ENCODE data around the gene IRF3.
"Not testable (repeated sequence)": the region's sequence is repeated elsewhere in the genome, so short reads cannot be mapped to it uniquely, and the experiment has no call there.

The IRF3 gene

DNA sequence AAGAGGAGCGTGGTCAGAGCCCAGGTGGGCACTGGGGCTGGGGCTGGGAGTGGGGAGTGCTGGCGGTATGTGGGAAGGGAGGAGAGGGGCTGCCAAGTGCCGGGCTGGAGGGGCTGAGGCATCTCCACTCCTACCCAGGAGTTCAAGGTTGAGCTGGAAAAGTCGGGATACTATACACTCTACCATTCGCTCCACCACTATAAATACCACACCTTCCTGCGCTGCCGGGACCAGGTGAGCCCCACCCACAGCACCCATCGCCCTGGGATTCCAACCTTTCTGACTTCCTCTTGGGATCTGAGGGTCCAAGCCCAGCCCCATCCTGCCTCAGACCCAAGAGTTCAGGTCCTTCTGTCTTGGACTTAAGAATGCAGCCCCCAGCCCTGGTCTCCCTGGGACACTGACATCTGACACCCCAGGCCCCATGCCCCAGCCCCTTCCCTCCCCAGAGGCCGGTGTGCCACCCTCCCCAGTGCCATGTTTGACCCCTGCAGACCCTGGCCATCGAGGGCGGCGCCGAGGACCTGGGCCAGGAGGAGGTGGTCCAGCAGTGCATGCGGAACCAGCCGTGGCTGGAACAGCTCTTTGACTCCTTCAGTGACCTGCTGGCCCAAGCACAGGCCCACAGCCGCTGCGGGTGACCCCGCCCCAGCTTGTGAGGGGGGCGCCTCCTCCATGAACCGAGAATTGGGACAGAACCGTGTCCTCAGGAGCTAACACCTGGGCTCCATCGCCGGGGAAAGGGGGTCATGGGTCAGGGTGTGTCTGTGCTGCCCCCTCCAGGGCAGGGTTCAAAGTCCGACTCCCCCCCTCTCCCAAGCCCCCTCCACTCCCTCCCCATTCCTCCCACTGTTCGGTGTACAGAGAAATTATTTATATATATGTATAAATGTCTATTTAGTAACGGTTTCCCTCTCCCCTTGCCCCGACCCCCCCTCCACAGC is 40.4 kb downstream of the IRF3 start:
- DNase-seq = no peak
- Histone ChIP-seq H3K36me3 (peaks cover 17% of the 10 kb centered on the region), H3K9me3 (no peaks in the 10 kb centered on the region), H3K4me1 (no peaks in the 10 kb centered on the region), H3K4me3 (ENCODE audit: low read depth, low read length) (no peak overlapping the region), H3K27me3 (no peaks in the 10 kb centered on the region)
- TF ChIP-seq, protein P1, sequence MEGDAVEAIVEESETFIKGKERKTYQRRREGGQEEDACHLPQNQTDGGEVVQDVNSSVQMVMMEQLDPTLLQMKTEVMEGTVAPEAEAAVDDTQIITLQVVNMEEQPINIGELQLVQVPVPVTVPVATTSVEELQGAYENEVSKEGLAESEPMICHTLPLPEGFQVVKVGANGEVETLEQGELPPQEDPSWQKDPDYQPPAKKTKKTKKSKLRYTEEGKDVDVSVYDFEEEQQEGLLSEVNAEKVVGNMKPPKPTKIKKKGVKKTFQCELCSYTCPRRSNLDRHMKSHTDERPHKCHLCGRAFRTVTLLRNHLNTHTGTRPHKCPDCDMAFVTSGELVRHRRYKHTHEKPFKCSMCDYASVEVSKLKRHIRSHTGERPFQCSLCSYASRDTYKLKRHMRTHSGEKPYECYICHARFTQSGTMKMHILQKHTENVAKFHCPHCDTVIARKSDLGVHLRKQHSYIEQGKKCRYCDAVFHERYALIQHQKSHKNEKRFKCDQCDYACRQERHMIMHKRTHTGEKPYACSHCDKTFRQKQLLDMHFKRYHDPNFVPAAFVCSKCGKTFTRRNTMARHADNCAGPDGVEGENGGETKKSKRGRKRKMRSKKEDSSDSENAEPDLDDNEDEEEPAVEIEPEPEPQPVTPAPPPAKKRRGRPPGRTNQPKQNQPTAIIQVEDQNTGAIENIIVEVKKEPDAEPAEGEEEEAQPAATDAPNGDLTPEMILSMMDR (IDR thresholded peaks at IDR 0.05; ENCODE audit: low read depth, low read length) = no peak

DNA sequence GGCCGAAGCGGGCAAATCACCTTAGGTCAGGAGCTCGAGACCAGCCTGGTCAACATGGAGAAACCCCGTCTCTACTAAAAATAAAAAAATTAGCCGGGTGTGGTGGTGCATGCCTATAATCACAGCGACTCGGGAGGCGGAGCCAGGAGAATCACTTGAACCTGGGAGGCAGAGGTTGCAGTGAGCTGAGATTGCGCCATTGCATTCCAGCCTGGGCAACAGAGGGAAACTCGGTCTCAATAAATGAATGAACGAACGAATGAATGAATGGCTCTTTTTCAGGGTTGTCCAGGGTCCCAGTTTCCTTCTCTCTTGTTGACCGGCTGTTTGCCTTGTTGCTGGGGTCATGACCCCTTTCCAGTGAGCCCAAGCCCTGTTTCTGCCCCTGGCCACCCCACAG is 47.8 kb downstream of the IRF3 start:
- peaks cover 47% of the 10 kb centered on the region for H3K36me3 ChIP-seq
- not testable (repeated sequence) for DNase-seq; H3K4me3 ChIP-seq (ENCODE audit: low read depth, low read length); H3K27me3 ChIP-seq; H3K9me3 ChIP-seq; H3K4me1 ChIP-seq

DNA sequence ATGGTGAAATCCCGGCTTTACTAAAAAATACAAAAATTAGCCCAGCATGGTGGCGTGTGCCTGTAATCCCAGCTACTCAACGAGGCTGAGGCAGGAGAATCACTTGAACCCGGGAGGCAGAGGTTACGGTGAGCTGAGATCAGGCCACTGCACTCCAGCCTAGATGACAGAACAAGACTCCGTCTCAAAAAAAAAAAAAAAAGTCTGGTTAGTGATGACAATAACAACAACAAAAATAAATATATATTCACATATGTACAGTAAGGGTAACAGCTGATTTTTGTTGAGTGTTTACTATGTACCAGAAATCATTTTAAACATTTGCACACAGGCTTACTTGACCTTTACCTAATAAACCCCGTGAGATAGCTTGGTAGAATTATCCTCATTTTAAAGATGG is 48.7 kb downstream of the IRF3 start:
- peaks cover 47% of the 10 kb centered on the region for H3K36me3 ChIP-seq
- no peak for DNase-seq

DNA sequence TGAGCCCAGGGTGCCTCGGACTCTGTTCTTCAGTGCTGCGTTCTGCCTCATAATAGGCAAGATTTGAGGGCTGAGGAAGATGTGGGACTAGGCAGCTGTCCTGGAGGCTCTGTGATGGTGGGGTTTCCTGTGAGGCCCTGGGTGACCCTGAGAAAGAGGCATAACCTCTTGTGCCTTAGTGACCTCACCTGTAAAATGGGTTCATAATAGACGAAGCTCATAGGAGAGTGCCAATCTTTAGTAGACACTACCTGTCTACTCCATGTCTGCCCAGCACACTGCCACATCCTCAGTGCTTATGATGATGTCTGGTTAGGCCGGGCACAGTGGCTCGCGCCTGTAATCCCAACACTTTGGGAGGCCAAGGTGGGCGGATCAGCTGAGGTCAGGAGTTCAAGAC is 49.1 kb downstream of the IRF3 start:
- no peak for DNase-seq
- Histone ChIP-seq H3K27me3 (no peaks in the 10 kb centered on the region), H3K4me1 (no peaks in the 10 kb centered on the region), H3K36me3 (peaks cover 43% of the 10 kb centered on the region), H3K9me3 (no peaks in the 10 kb centered on the region), H3K4me3 (ENCODE audit: low read depth, low read length) (no peak overlapping the region)
- TF ChIP-seq, protein P1 (IDR thresholded peaks at IDR 0.05; ENCODE audit: low read depth, low read length) = no peak

More for the DNA sequence above, 48.7 kb downstream of the IRF3 start:
- TF ChIP-seq, protein P1 (IDR thresholded peaks at IDR 0.05; ENCODE audit: low read depth, low read length) = no peak
- Histone ChIP-seq H3K4me1 (no peaks in the 10 kb centered on the region), H3K9me3 (no peaks in the 10 kb centered on the region), H3K27me3 (no peaks in the 10 kb centered on the region), H3K4me3 (ENCODE audit: low read depth, low read length) (no peak overlapping the region)

DNA sequence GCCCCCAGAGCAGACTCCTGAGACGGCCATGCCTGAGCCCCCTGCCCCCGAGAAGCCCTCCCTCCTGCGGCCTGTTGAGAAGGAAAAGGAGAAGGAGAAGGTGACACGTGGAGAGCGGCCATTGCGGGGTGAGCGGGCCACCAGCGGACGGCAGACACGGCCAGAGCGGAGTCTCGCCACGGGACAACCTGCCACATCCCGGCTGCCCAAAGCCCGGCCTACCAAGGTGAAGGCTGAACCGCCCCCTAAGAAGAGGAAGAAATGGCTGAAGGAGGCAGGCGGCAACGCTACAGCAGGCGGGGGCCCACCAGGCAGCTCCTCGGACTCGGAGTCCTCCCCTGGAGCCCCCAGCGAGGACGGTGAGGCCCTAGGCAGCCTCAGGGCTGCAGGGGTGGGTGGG is 49.8 kb downstream of the IRF3 start:
- Histone ChIP-seq H3K9me3 (no peaks in the 10 kb centered on the region), H3K36me3 (peaks cover 41% of the 10 kb centered on the region), H3K27me3 (no peaks in the 10 kb centered on the region), H3K4me3 (ENCODE audit: low read depth, low read length) (no peak overlapping the region), H3K4me1 (no peaks in the 10 kb centered on the region)
- no peak for DNase-seq
- TF ChIP-seq, protein P1 (IDR thresholded peaks at IDR 0.05; ENCODE audit: low read depth, low read length) = no peak

DNA sequence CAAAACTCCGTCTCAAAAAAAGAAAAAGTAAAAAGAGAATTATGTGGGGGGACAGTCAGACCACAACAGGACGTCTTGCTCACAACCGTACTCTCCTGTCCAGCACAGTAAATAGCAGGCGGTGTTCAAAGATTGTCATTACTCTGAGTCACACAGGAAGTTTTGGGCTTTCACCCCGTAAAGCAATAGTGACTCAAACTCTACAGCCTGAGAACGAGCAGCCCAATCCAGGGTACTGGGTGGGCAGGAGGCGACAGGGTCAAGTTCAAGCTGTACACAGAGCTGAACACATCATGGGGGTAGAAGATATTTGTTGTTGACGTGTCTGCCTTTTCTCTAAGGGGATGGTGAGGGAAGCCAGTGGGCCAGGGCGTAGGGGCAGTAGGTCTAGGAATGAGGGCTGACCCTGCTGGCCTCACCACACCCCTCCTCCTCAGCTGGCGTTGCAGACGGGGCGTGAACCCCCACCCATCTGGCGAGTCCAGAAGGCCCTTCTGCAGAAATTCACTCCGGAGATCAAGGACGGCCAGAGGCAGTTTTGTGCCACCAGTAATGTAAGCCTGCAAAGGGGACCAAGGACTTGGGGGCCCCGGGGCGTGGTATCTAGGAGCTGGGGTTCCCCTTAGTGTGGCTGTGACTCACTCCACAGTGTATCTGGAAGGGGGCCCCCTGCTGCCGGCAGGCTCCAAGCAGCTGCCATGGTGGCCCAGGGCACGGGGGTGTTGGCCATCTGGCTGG is 51.4 kb downstream of the IRF3 start:
- TF ChIP-seq, protein P1 (IDR thresholded peaks at IDR 0.05; ENCODE audit: low read depth, low read length) = no peak
- Histone ChIP-seq H3K9me3 (no peaks in the 10 kb centered on the region), H3K36me3 (peaks cover 36% of the 10 kb centered on the region), H3K4me1 (no peaks in the 10 kb centered on the region), H3K27me3 (no peaks in the 10 kb centered on the region), H3K4me3 (ENCODE audit: low read depth, low read length) (no peak overlapping the region)
- no peak for DNase-seq

Measured in BE2C (cell line).